H1 (cell line): ENCODE results near the gene TAS2R41. TPM values are rescaled to one million over a fixed set of nuclear protein-coding genes. Genes with fewer than 3 reads are reported as not detected.

Experiments
- CTCF ChIA-PET: fragments of 300-600 bp; sonication (Branson Sonifier 250); formaldehyde crosslinking; loops from one replicate; lab custom pipeline; 2021; ENCODE audit not compliant: partially characterized antibody; lab: Charles Lee
- POLR2A ChIA-PET: fragments of 300-600 bp; sonication (Branson Sonifier 250); formaldehyde crosslinking; loops from one replicate; lab custom pipeline; 2021; ENCODE audit warnings: inconsistent platforms; ENCODE audit not compliant: partially characterized antibody; lab: Charles Lee
- DNase-seq, 2 experiments: peaks; one replicate each; pipeline versions ENCODE4 v3.0.0 to v3.0.0-alpha.2; 2010 to 2022; ENCODE audit warnings: low spot score in 2 of 2, low read depth in 1 of 2, mixed read lengths in 1 of 2
- FAIRE-seq: peaks from 2 replicates; lab custom pipeline; 2011; peaks lifted over from hg19 to GRCh38; lab: Jason Lieb, UNC
- H2AFZ ChIP-seq: 2 replicates; pipeline ENCODE4 v1.8.1; 2012; ENCODE audit warnings: low read length, inconsistent platforms
- H2AK5ac ChIP-seq: 2 replicates; pipeline ENCODE4 v1.6.1; 2013; ENCODE audit warnings: low read depth, low read length
- H2BK120ac ChIP-seq: replicated peaks from 2 replicates; pipeline ENCODE3; 2013; ENCODE audit warnings: low read depth, low read length, inconsistent platforms
- H2BK12ac ChIP-seq: 2 replicates; pipeline ENCODE4 v1.6.1; 2013; ENCODE audit warnings: low read depth, low read length
- H2BK15ac ChIP-seq: 2 replicates; pipeline ENCODE4 v1.6.1; 2013; ENCODE audit warnings: low read length
- H2BK20ac ChIP-seq: 2 replicates; pipeline ENCODE4 v1.6.1; 2013; ENCODE audit warnings: low read length
- H2BK5ac ChIP-seq: 2 replicates; pipeline ENCODE4 v1.6.1; 2013; ENCODE audit warnings: low read depth, low read length
- H3K14ac ChIP-seq: 2 replicates; pipeline ENCODE4 v1.6.1; 2013; ENCODE audit warnings: inconsistent platforms; ENCODE audit not compliant: insufficient read length
- H3K18ac ChIP-seq: 2 replicates; pipeline ENCODE4 v1.6.1; 2013; ENCODE audit warnings: low read length; ENCODE audit errors: extremely low read depth
- H3K23ac ChIP-seq: 2 replicates; pipeline ENCODE4 v1.6.1; 2013; ENCODE audit warnings: inconsistent platforms; ENCODE audit not compliant: insufficient read length
- H3K23me2 ChIP-seq: 2 replicates; pipeline ENCODE4 v1.6.1; 2013; ENCODE audit warnings: low read depth, low read length
- H3K27ac ChIP-seq: 2 replicates; pipeline ENCODE4 v1.6.1; 2011; ENCODE audit warnings: low read depth, low read length, inconsistent platforms
- H3K27me3 ChIP-seq, 4 experiments: replicated peaks in 1 of 4; 1 replicate in 1 of 4; 2 replicates in 3 of 4; pipeline versions ENCODE4 v1.6.1 to v1.8.1; 2011 to 2013; ENCODE audit warnings: low read length in 3 of 4, mild to moderate bottlenecking in 3 of 4, inconsistent platforms in 2 of 4, mixed read lengths in 2 of 4, moderate library complexity in 1 of 4; ENCODE audit not compliant: control insufficient read depth in 3 of 4, insufficient read depth in 3 of 4; ENCODE audit errors: extremely low read depth in 1 of 4
- H3K36me3 ChIP-seq, 4 experiments: 2 replicates each; pipeline versions ENCODE4 v1.6.1 to v1.8.1; 2011 to 2013; ENCODE audit warnings: mild to moderate bottlenecking in 4 of 4, low read length in 3 of 4, moderate library complexity in 2 of 4, control low read depth in 1 of 4, inconsistent platforms in 1 of 4; ENCODE audit not compliant: insufficient read depth in 4 of 4, control insufficient read depth in 2 of 4
- H3K4ac ChIP-seq: replicated peaks from 2 replicates; pipeline ENCODE3; 2013; ENCODE audit warnings: low read length, low read depth, mixed read lengths, inconsistent platforms; ENCODE audit not compliant: insufficient read length
- H3K4me1 ChIP-seq, 4 experiments: replicated peaks in 1 of 4; 1 replicate in 1 of 4; 2 replicates in 3 of 4; pipeline versions ENCODE4 v1.6.1 to v1.8.1; 2011 to 2013; ENCODE audit warnings: low read length in 3 of 4, inconsistent platforms in 2 of 4, mixed read lengths in 1 of 4; ENCODE audit not compliant: insufficient read depth in 4 of 4, control insufficient read depth in 3 of 4
- H3K4me2 ChIP-seq, 2 experiments: 2 replicates each; pipeline versions ENCODE4 v1.6.1 to v1.8.1; 2011 to 2013; ENCODE audit warnings: low read depth in 2 of 2, low read length in 2 of 2, control low read depth in 1 of 2, inconsistent platforms in 1 of 2, mild to moderate bottlenecking in 1 of 2; ENCODE audit not compliant: insufficient read depth in 1 of 2
- H3K4me3 ChIP-seq, 4 experiments: fragments of 200-600, 300-600 bp in 1 of 4; sonication (generic), shearing (Covaris generic), sonication (Bioruptor Twin) in 1 of 4; 2 replicates each; pipeline versions ENCODE4 v1.5.1 to v1.8.1; 2011 to 2016; ENCODE audit warnings: low read length in 4 of 4, low read depth in 3 of 4, control low read depth in 2 of 4, inconsistent platforms in 2 of 4, mild to moderate bottlenecking in 2 of 4, mixed read lengths in 1 of 4, moderate library complexity in 1 of 4; ENCODE audit not compliant: insufficient read depth in 2 of 4; ENCODE audit errors: extremely low read depth in 1 of 4
- H3K56ac ChIP-seq: replicated peaks from 2 replicates; pipeline ENCODE3; 2013; ENCODE audit warnings: low read depth, mild to moderate bottlenecking, mixed read lengths, low read length, inconsistent platforms; ENCODE audit not compliant: insufficient read length
- H3K79me1 ChIP-seq: 2 replicates; pipeline ENCODE4 v1.6.1; 2013; ENCODE audit warnings: low read depth, low read length, control low read depth
- H3K79me2 ChIP-seq, 2 experiments: 2 replicates each; pipeline versions ENCODE4 v1.6.1 to v1.8.1; 2012 to 2013; ENCODE audit warnings: low read length in 2 of 2, mild to moderate bottlenecking in 2 of 2, inconsistent platforms in 1 of 2; ENCODE audit not compliant: insufficient read depth in 2 of 2, control insufficient read depth in 1 of 2
- H3K9ac ChIP-seq, 4 experiments: replicated peaks in 1 of 4; 1 replicate in 1 of 4; 2 replicates in 3 of 4; pipeline versions ENCODE4 v1.6.1 to v1.8.1; 2011 to 2013; ENCODE audit warnings: low read depth in 3 of 4, low read length in 3 of 4, control low read depth in 2 of 4, mild to moderate bottlenecking in 2 of 4, moderate library complexity in 2 of 4, inconsistent platforms in 1 of 4; ENCODE audit errors: extremely low read depth in 1 of 4
- H3K9me3 ChIP-seq, 2 experiments: 2 replicates each; pipeline versions ENCODE4 v1.6.1 to v1.8.1; 2012 to 2013; ENCODE audit warnings: mild to moderate bottlenecking in 2 of 2, moderate library complexity in 2 of 2, control low read depth in 1 of 2, inconsistent platforms in 1 of 2, low read depth in 1 of 2, low read length in 1 of 2, mixed read lengths in 1 of 2; ENCODE audit not compliant: insufficient read depth in 2 of 2
- H4K20me1 ChIP-seq, 2 experiments: replicated peaks in 1 of 2; 2 replicates each; pipeline versions ENCODE3 to v1.8.1; 2011 to 2013; ENCODE audit warnings: inconsistent platforms in 2 of 2, low read length in 2 of 2, mild to moderate bottlenecking in 1 of 2; ENCODE audit not compliant: insufficient read depth in 2 of 2, control insufficient read depth in 1 of 2
- H4K5ac ChIP-seq: 2 replicates; pipeline ENCODE4 v1.6.1; 2013; ENCODE audit warnings: low read length, low read depth, mixed read lengths, inconsistent platforms; ENCODE audit not compliant: insufficient read length
- H4K8ac ChIP-seq: 2 replicates; pipeline ENCODE4 v1.8.0; 2013; ENCODE audit warnings: mild to moderate bottlenecking, moderate library complexity, low read length, inconsistent platforms; ENCODE audit not compliant: insufficient read depth; ENCODE audit errors: extremely low read depth
- H4K91ac ChIP-seq: replicated peaks from 2 replicates; pipeline ENCODE3; 2013; ENCODE audit warnings: low read length, mixed read lengths, inconsistent platforms; ENCODE audit not compliant: insufficient read length
- PHF8 ChIP-seq: fragments of 200-600 bp; sonication (generic); conservative IDR thresholded peaks from 2 replicates; pipeline ENCODE4 v1.7.1; 2012; ENCODE audit warnings: low read depth, mild to moderate bottlenecking, inconsistent platforms, low read length, moderate library complexity
- WGBS, 2 experiments: shearing (Covaris generic) in 1 of 2; methylation state at CpG; one replicate each; pipeline versions ENCODE4 v1.1.6 to v1.1.7; 2013 to 2015; ENCODE audit warnings: low lambda C conversion rate in 2 of 2, mixed read lengths in 2 of 2, inconsistent platforms in 1 of 2, low coverage in 1 of 2, missing lambda C conversion rate in 1 of 2; ENCODE audit not compliant: insufficient replicate concordance in 2 of 2, insufficient coverage in 1 of 2, insufficient read length in 1 of 2; ENCODE audit errors: extremely low coverage in 1 of 2, missing lambda C conversion rate in 1 of 2; 5-methylcytosine and 5-hydroxymethylcytosine counted together
- polyA plus RNA-seq, 7 experiments: library from polyadenylated mRNA; depleted of rRNA in 3 of 7; stranded (reverse) in 5 of 7; unstranded in 2 of 7; fragments of >200 nt in 5 of 7; fragments of 200-250 nt in 2 of 7; gene quantifications; 1 replicate in 5 of 7; 2 replicates in 1 of 7; 4 replicates in 1 of 7; pipeline versions ENCODE4 v1.2.1 to v1.2.3, GENCODE V29; 2011 to 2013; ENCODE audit warnings: missing spikeins in 2 of 7, mixed read lengths in 2 of 7
- total RNA-seq: library from RNA; stranded (reverse); fragmentation: NEBNext Ultra II Directional; extraction: Animal tissue kit (Norgen Biotek cat#: 25700); gene quantifications from 2 replicates; pipeline ENCODE4 v1.2.1, GENCODE V29; 2021

TAS2R41 gene
- total and polyA plus RNA-seq, 2 of the 8 experiments (the other 6 are each of a cell fraction or from before 2014, with no cell fraction given) = 0.12 TPM; not detected in 1

DNA sequence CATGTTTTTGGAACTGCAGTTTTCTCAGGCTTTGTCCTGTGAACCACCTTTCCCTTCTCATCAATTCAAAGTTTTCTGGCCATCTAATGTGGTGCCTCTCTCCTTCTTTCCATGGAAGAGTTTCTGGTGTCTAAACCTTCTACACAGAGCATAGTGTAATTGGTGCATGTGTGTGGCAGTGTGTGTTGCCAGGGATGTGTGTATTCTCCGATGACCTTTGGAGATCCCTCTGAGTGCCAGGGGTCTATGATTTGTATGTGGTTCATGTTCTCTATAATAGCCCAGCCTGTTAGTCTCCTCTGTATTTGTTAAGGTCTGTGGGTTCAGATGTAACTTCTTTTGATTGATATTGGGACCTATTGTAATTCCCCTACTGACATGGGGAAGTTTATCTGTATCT is 32.9 kb upstream of the TAS2R41 start:
- Histone ChIP-seq H3K27me3 (peaks cover 0 to 1% (median 0%) of the 10 kb centered on the region in 4 experiments; a peak in 1 of 7 replicates), H2BK12ac (no peak overlapping the region), H2BK15ac (no peak overlapping the region), H3K23ac (no peak overlapping the region), H3K79me1 (no peaks in the 10 kb centered on the region), H2BK20ac (no peak overlapping the region), H2BK5ac (no peak overlapping the region), H3K18ac (no peak overlapping the region), H3K14ac (no peak overlapping the region), H4K20me1 (no peaks in the 10 kb centered on the region), H3K4me2 (no peak overlapping the region), H3K4me3 (no peak overlapping the region), H4K91ac (no peak overlapping the region), H3K36me3 (no peaks in the 10 kb centered on the region), H3K9me3 (no peaks in the 10 kb centered on the region; a peak in 2 of 4 replicates), H3K79me2 (no peaks in the 10 kb centered on the region), H2BK120ac (no peak overlapping the region), H3K56ac (no peak overlapping the region), H2AK5ac (no peak overlapping the region), H3K9ac (no peak overlapping the region), H4K5ac (no peak overlapping the region), H3K23me2 (no peaks in the 10 kb centered on the region), H4K8ac (no peak overlapping the region), H3K4me1 (peaks cover 0 to 6% (median 0%) of the 10 kb centered on the region in 4 experiments; a peak in 1 of 7 replicates), H3K27ac (no peak overlapping the region), H3K4ac (no peak overlapping the region), H2AFZ (peak overlapping the region; percentile 86; the same call in 1 of the 2 replicates)
- TF ChIP-seq PHF8 = no peak
- DNase-seq (no peak), FAIRE-seq (no peak)
- ChIA-PET CTCF (interaction anchor here (1.7 kb wide), 1 partner anchor 27 kb away, joined by 7 read pairs; no protein-coding TSS in a partner anchor), POLR2A (no interaction called here)
- 100% methylated on average over 1 of the region's 1 CpG; no CpG with 5 or more reads in 1 of the 2 experiments for WGBS, 2 experiments
